ENCODE results near the gene NDP.

Gene NDP

DNA sequence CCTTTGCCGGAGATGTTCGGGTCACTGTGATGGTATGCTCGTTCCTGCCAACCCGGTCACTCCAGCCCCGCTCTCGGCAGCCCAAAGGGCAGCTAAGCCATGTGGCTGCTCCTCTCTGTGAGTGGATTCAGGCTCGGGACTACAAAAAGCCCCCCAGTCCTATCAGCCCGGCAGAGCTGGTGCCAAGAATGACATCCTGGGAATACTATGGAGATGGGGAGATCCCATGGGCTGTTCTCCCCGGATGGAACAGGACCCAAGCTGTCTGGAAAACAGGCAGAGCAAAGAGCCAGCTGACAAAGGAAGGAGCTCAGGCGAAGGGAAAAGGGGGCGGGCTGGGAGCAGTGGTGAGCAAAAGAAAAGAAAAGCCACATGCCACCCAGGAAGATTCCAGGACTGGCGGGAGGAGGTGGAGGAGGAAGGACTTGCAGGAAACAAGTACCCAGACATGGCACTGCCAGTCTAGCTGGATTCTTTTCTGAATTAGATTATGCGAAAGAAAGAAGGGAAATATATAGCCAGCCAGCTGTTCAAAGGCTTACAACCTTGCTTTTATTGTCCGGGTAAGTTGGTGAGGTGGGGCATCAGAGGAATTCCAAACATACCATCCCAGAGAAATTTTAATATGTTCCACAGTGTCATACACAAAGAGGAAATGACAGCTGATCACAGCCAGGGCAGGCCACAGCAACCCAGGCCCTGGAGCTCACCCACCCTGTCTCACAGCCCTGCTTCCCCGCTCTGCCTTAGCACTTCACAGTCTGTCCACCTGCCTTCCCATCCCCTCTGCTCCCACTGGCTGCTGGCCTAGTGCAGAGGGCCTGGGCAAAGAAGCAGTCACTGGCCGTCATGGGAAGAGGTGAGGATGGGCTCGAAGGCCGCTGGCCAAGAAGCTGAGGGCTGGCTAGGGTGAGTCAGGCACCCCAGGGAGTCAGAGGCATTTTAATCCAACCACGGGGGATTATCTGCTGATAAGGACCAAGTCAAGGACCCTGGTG, 3.4 kb downstream of the NDP start:
- TF ChIP-seq EZH2phosphoT487 (conservative IDR thresholded peaks at IDR 0.05; ENCODE audit: low read length): no peak
- TF ChIP-seq, protein P1, sequence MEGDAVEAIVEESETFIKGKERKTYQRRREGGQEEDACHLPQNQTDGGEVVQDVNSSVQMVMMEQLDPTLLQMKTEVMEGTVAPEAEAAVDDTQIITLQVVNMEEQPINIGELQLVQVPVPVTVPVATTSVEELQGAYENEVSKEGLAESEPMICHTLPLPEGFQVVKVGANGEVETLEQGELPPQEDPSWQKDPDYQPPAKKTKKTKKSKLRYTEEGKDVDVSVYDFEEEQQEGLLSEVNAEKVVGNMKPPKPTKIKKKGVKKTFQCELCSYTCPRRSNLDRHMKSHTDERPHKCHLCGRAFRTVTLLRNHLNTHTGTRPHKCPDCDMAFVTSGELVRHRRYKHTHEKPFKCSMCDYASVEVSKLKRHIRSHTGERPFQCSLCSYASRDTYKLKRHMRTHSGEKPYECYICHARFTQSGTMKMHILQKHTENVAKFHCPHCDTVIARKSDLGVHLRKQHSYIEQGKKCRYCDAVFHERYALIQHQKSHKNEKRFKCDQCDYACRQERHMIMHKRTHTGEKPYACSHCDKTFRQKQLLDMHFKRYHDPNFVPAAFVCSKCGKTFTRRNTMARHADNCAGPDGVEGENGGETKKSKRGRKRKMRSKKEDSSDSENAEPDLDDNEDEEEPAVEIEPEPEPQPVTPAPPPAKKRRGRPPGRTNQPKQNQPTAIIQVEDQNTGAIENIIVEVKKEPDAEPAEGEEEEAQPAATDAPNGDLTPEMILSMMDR (IDR thresholded peaks at IDR 0.05; ENCODE audit: insufficient read depth, low read length, poor library complexity, severe bottlenecking): no peak

DNA sequence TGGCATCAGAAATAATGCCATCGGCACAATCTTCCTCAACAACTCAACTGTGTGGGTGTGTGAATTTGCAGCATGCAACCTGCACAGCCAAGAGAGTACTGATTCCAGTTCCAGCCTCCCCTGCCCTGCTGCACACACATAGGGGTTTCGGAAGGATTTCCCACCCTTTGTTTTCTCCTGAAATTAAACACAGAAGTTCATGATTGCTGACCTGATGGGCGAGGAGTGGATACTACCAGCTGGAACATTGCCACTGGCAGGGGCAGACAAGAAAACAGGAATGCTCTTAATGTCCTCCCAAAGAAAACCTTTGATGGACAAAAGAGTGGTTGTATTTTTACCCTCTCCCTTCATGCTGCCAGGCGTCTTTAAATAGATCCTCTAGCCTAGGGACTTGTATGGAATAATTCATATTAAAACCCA, 4.8 kb downstream of the NDP start:
- Histone ChIP-seq H3K4me3 (ENCODE audit: insufficient read depth, low read length, poor library complexity, severe bottlenecking) (no peak overlapping the region), H2AFZ (ENCODE audit: low read depth, low read length, severe bottlenecking) (no peak overlapping the region), H3K79me2 (ENCODE audit: insufficient read depth, low read length) (no peaks in the 10 kb centered on the region), H3F3A (ENCODE audit: insufficient read depth) (no peaks in the 10 kb centered on the region), H4K20me1 (ENCODE audit: low read depth, low read length) (no peaks in the 10 kb centered on the region), H3K9me3 (ENCODE audit: insufficient read depth, low read length) (no peaks in the 10 kb centered on the region), H3K9me2 (replicated peaks; ENCODE audit: insufficient read depth, low read length) (no peaks in the 10 kb centered on the region), H3K4me2 (ENCODE audit: low read depth, low read length, poor library complexity, severe bottlenecking) (no peak overlapping the region), H3K9ac (ENCODE audit: low read length) (no peak overlapping the region), H3K27ac (ENCODE audit: low read depth, low read length) (no peak overlapping the region), H3K36me3 (ENCODE audit: low read length) (no peaks in the 10 kb centered on the region), H3K27me3 (ENCODE audit: low read length) (no peaks in the 10 kb centered on the region)
- TF ChIP-seq, protein P1 (IDR thresholded peaks at IDR 0.05; ENCODE audit: insufficient read depth, low read length, poor library complexity, severe bottlenecking): no peak
- no peak for TF ChIP-seq EZH2phosphoT487 (conservative IDR thresholded peaks at IDR 0.05; ENCODE audit: low read length)

More for the DNA sequence above, 3.4 kb downstream of the NDP start:
- Histone ChIP-seq H3F3A (ENCODE audit: insufficient read depth) (no peaks in the 10 kb centered on the region), H3K27me3 (ENCODE audit: low read length) (no peaks in the 10 kb centered on the region), H2AFZ (ENCODE audit: low read depth, low read length, severe bottlenecking) (no peak overlapping the region), H3K4me2 (ENCODE audit: low read depth, low read length, poor library complexity, severe bottlenecking) (no peak overlapping the region), H3K4me3 (ENCODE audit: insufficient read depth, low read length, poor library complexity, severe bottlenecking) (no peak overlapping the region), H3K79me2 (ENCODE audit: insufficient read depth, low read length) (no peaks in the 10 kb centered on the region), H3K27ac (ENCODE audit: low read depth, low read length) (no peak overlapping the region), H3K9ac (ENCODE audit: low read length) (no peak overlapping the region), H3K9me3 (ENCODE audit: insufficient read depth, low read length) (no peaks in the 10 kb centered on the region), H3K9me2 (replicated peaks; ENCODE audit: insufficient read depth, low read length) (no peaks in the 10 kb centered on the region), H4K20me1 (ENCODE audit: low read depth, low read length) (no peaks in the 10 kb centered on the region), H3K36me3 (ENCODE audit: low read length) (no peaks in the 10 kb centered on the region)

DNA sequence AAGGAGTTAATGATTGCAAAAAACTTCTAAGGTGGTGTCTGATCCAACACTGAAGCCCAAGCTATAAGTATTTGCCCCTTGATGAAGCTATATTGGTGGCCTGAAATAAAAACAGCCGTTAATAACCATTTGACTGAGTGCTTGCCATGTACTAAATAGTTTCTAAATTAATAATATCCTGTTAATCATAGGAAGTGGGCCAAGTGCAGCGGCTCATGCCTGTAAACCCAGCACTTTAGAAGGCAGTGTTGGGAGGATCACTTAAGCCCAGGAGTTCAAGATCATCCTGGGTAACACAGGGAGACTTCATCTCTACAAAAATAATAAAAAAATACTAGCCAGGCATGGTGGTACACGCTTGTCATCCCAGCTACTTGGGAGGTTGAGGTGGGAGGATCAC, 8.3 kb downstream of the NDP start:
- H3K4me2 ChIP-seq (ENCODE audit: low read depth, low read length, poor library complexity, severe bottlenecking): no peak overlapping the region
- no peak overlapping the region for H3K27ac ChIP-seq (ENCODE audit: low read depth, low read length)
- no peak overlapping the region for H3K4me3 ChIP-seq (ENCODE audit: insufficient read depth, low read length, poor library complexity, severe bottlenecking)
- no peaks in the 10 kb centered on the region for H4K20me1 ChIP-seq (ENCODE audit: low read depth, low read length)
- no peaks in the 10 kb centered on the region for H3K9me2 ChIP-seq (replicated peaks; ENCODE audit: insufficient read depth, low read length)
- no peak overlapping the region for H3K9ac ChIP-seq (ENCODE audit: low read length)
- H3K36me3 ChIP-seq (ENCODE audit: low read length): no peaks in the 10 kb centered on the region
- no peak for TF ChIP-seq EZH2phosphoT487 (conservative IDR thresholded peaks at IDR 0.05; ENCODE audit: low read length)
- TF ChIP-seq, protein P1 (IDR thresholded peaks at IDR 0.05; ENCODE audit: insufficient read depth, low read length, poor library complexity, severe bottlenecking): no peak
- H2AFZ ChIP-seq (ENCODE audit: low read depth, low read length, severe bottlenecking): no peak overlapping the region
- H3K27me3 ChIP-seq (ENCODE audit: low read length): no peaks in the 10 kb centered on the region
- no peaks in the 10 kb centered on the region for H3K79me2 ChIP-seq (ENCODE audit: insufficient read depth, low read length)
- no peaks in the 10 kb centered on the region for H3K9me3 ChIP-seq (ENCODE audit: insufficient read depth, low read length)
- no peaks in the 10 kb centered on the region for H3F3A ChIP-seq (ENCODE audit: insufficient read depth)
